PC-9 (cell line): ENCODE measurements around the gene IFT20. TPM values are rescaled to one million over a fixed set of nuclear protein-coding genes. Genes with fewer than 3 reads are reported as not detected.

Source experiments
- BruUV-seq: library from RNA; stranded (reverse); fragments of 400-500 nt; replicated peaks from 2 replicates; lab custom pipeline; 2021; lab: Mats Ljungman, UMichigan
- CTCF ChIA-PET: fragments of 300-600 bp; sonication (Branson Sonifier 250); formaldehyde crosslinking; loops from one replicate; lab custom pipeline; 2022; ENCODE audit warnings: antibody characterized with exemption; lab: Charles Lee
- POLR2A ChIA-PET: fragments of 300-600 bp; sonication (Branson Sonifier 250); formaldehyde crosslinking; loops from one replicate; lab custom pipeline; 2022; ENCODE audit warnings: antibody characterized with exemption; ENCODE audit not compliant: unreplicated experiment; lab: Charles Lee
- DNase-seq, 2 experiments: peaks; one replicate each; pipeline versions ENCODE4 v3.0.0 to v3.0.0-alpha.2; 2015 to 2022; ENCODE audit warnings: mixed read lengths in 1 of 2
- H2AFZ ChIP-seq: fragments of 200-600 bp; sonication (generic); 2 replicates; pipeline ENCODE4 v1.8.1; 2017; ENCODE audit warnings: antibody characterized with exemption
- H3F3A ChIP-seq: fragments of 200-600 bp; sonication (generic); 2 replicates; pipeline ENCODE4 v1.8.1; 2017; ENCODE audit warnings: antibody characterized with exemption, mild to moderate bottlenecking, low read depth; ENCODE audit not compliant: insufficient read depth
- H3K27ac ChIP-seq: fragments of 200-600 bp; sonication (generic); 2 replicates; pipeline ENCODE4 v1.6.1; 2016; ENCODE audit warnings: mixed run types
- H3K27me3 ChIP-seq: fragments of 200-600 bp; sonication (generic); 2 replicates; pipeline ENCODE4 v1.6.1; 2016; ENCODE audit warnings: low read depth, mixed run types; ENCODE audit not compliant: insufficient read depth
- H3K36me3 ChIP-seq: fragments of 200-600 bp; sonication (generic); 2 replicates; pipeline ENCODE4 v1.6.1; 2016; ENCODE audit warnings: low read depth, mixed run types
- H3K4me1 ChIP-seq: fragments of 200-600 bp; sonication (generic); replicated peaks from 2 replicates; pipeline ENCODE4 v1.6.1; 2016; ENCODE audit warnings: mixed run types; ENCODE audit not compliant: insufficient read depth
- H3K4me2 ChIP-seq: fragments of 200-600 bp; sonication (generic); 2 replicates; pipeline ENCODE4 v1.6.1; 2017; ENCODE audit warnings: mixed run types
- H3K4me3 ChIP-seq: fragments of 200-600 bp; sonication (generic); 2 replicates; pipeline ENCODE4 v1.6.1; 2016; ENCODE audit warnings: mixed run types
- H3K79me2 ChIP-seq: fragments of 200-600 bp; sonication (generic); 2 replicates; pipeline ENCODE4 v1.6.1; 2017; ENCODE audit warnings: low read depth, mixed run types
- H3K9me2 ChIP-seq: fragments of 200-600 bp; sonication (generic); 2 replicates; pipeline ENCODE4 v1.8.1; 2017; ENCODE audit warnings: mild to moderate bottlenecking; ENCODE audit not compliant: insufficient read depth
- H3K9me3 ChIP-seq: fragments of 200-600 bp; sonication (generic); 2 replicates; pipeline ENCODE4 v1.8.1; 2016; ENCODE audit warnings: low read depth; ENCODE audit not compliant: insufficient read depth
- H4K20me1 ChIP-seq: fragments of 200-600 bp; sonication (generic); 2 replicates; pipeline ENCODE4 v1.8.1; 2017; ENCODE audit not compliant: insufficient read depth
- CTCF ChIP-seq: fragments of 200-600 bp; sonication (generic); conservative IDR thresholded peaks from 2 replicates; pipeline ENCODE4 v1.6.1; 2017; ENCODE audit warnings: mixed run types, antibody characterized with exemption, mild to moderate bottlenecking, moderate library complexity
- EZH2 ChIP-seq: fragments of 200-600 bp; sonication (generic); IDR thresholded peaks from 2 replicates; pipeline ENCODE4 v1.8.0; 2017; ENCODE audit warnings: antibody characterized with exemption, low read depth
- intact Hi-C: fragments of 100-400 bp; cut with micrococcal nuclease; formaldehyde crosslinking; loops from one replicate; pipeline ENCODE4 v1.10.0; 2022; ENCODE audit not compliant: unreplicated experiment
- total RNA-seq: library from RNA; stranded (reverse); gene quantifications from 2 replicates; pipeline ENCODE4 v1.2.3, GENCODE V29; 2021

IFT20 gene
- total RNA-seq, 1 experiment from 2014 or later = 42.3 TPM

GRCh38 chr17:28357901-28358197 lies 22.6 kb upstream of the IFT20 start:
- Histone ChIP-seq H3K9me3 (no peaks in the 10 kb centered on the region), H3K36me3 (peaks cover 19% of the 10 kb centered on the region), H3K27ac (peak overlapping the region; percentile 23; the same call in 1 of the 2 replicates), H3K9me2 (no peaks in the 10 kb centered on the region), H4K20me1 (no peaks in the 10 kb centered on the region; the same call in 1 of the 2 replicates), H3K4me3 (peak overlapping the region; percentile 84), H3K4me2 (peak overlapping the region; percentile 91), H2AFZ (peak overlapping the region; percentile 85), H3K27me3 (no peaks in the 10 kb centered on the region), H3K4me1 (peaks cover 19% of the 10 kb centered on the region), H3F3A (no peaks in the 10 kb centered on the region), H3K79me2 (peaks cover 34% of the 10 kb centered on the region)
- ChIA-PET POLR2A (interaction anchor here (0.6 to 1.4 kb wide), 7 partner anchors 10 to 59 kb away, joined by 3 to 24 read pairs (median 6); partner anchors contain the start of genes IFT20, TNFAIP1 and VTN), CTCF (interaction anchor here (0.6 kb wide), 1 partner anchor 58 kb away, joined by 3 read pairs; no protein-coding TSS in a partner anchor)
- DNase-seq = no peak
- BruUV-seq = TSS peak; percentile 65
- intact Hi-C loops = loop anchor here (1.0 kb wide), 1 partner anchor 22 kb away; no protein-coding TSS in a partner anchor
- TF ChIP-seq CTCF (no peak), EZH2 (no peak)

DNA sequence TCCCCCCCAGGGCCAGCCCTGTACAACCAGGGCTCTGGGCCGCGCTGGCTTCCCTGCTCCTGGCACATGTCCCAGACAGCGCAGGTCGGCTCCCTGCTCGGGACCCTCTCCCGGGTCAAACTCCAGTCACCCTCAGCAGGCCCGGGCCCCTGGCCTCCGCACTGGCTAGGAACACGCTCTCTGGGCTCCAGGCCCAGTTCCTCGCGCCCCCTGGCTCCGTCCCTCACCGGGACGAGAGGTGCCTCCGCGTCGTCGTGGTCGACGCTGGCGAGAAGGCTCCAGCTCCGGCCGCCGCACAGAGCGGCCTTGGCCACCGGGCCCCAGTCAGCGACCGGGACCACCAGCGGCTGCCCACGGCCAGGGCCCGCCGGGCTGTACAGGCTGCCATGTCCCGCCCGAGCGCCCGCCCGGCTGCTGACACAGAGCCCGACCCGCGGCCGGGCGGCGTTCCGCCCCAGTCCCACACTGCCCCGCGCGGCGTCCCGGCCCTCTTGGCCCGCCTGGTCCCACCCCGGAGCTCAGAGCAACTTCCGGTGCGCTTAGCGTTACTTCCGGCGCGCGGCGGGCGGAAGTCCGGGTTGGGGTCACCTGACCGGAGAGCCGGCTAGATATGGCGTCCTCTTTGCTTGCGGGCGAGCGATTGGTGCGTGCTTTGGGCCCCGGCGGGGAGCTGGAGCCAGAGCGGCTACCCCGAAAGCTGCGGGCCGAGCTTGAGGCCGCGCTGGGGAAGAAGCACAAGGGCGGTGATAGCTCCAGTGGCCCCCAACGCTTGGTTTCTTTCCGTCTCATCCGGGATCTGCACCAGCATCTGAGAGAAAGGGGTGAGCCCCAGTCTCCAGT lies 22.0 kb upstream of the IFT20 start, which contains the start of gene POLDIP2:
POLDIP2 (minus strand) TSS at position 467 of the 840 bp plus-strand sequence; CDS start at position 388, 79 bp downstream.
- Histone ChIP-seq H2AFZ (peak within 1 kb of the TSS; percentile 93), H3K79me2 (peaks cover 34% of the 10 kb centered on the region), H4K20me1 (no peaks in the 10 kb centered on the region; the same call in 1 of the 2 replicates), H3K4me1 (peaks cover 19% of the 10 kb centered on the region), H3K9me2 (no peaks in the 10 kb centered on the region), H3F3A (no peaks in the 10 kb centered on the region), H3K9me3 (no peaks in the 10 kb centered on the region), H3K27me3 (no peaks in the 10 kb centered on the region), H3K4me2 (peak within 1 kb of the TSS; percentile 91), H3K27ac (peak within 1 kb of the TSS; percentile 23; the same call in 1 of the 2 replicates), H3K36me3 (peaks cover 22% of the 10 kb centered on the region), H3K4me3 (peak within 1 kb of the TSS; percentile 84)
- POLR2A ChIA-PET = interaction anchor here (0.6 to 1.4 kb wide), 8 partner anchors 10 to 271 kb away, joined by 3 to 24 read pairs (median 6); partner anchors contain the start of genes IFT20, TNFAIP1 and VTN
- TF ChIP-seq CTCF (no peak), EZH2 (no peak)
- CTCF ChIA-PET = interaction anchor here (0.6 kb wide), 1 partner anchor 59 kb away, joined by 3 read pairs; no protein-coding TSS in a partner anchor
- peak; percentile 87 to 94 for DNase-seq
- BruUV-seq = no TSS peak
- intact Hi-C loops = loop anchor here (1.0 kb wide), 1 partner anchor 21 kb away; no protein-coding TSS in a partner anchor

DNA sequence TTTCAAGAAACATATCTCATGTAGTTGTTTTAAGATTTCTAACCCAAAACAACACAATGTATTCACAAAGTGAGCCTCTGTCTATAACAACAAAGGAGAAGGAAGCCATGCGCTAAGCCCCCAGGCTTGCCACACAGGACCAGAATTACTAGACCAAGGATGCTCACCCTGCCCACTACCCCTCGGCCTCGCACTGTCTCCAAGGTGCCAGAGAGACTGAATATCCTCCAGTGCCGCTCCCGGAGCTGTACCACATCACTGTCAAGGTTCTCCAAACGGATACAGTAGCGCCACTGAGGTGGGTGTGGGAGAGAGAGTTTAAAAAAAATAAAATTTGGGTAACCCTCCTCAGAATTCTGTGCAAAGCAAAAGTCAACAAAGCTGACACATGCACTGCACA lies 15.0 kb upstream of the IFT20 start:
- TF ChIP-seq CTCF (no peak), EZH2 (no peak)
- Histone ChIP-seq H4K20me1 (no peaks in the 10 kb centered on the region), H3K9me3 (no peaks in the 10 kb centered on the region), H3K36me3 (peaks cover 12% of the 10 kb centered on the region), H3F3A (peaks cover 50% of the 10 kb centered on the region), H2AFZ (no peak overlapping the region), H3K4me1 (peaks cover 26% of the 10 kb centered on the region), H3K9me2 (no peaks in the 10 kb centered on the region), H3K79me2 (no peaks in the 10 kb centered on the region), H3K27ac (no peak overlapping the region), H3K4me3 (no peak overlapping the region), H3K27me3 (no peaks in the 10 kb centered on the region), H3K4me2 (no peak overlapping the region)
- no peak for DNase-seq
- intact Hi-C loops = no loop called here
- no TSS peak for BruUV-seq
- ChIA-PET CTCF (interaction anchor here (0.6 kb wide), 1 partner anchor 1408 kb away, joined by 3 read pairs; no protein-coding TSS in a partner anchor), POLR2A (no interaction called here)
